GM18499 (cell line): ENCODE measurements around the gene GNB1L.

Experiments
- ATAC-seq: cut with Tn5 transposase; IDR thresholded peaks from one replicate; pipeline ENCODE4 v1.9.1; 2021; ENCODE audit warnings: moderate number of reproducible peaks; ENCODE audit not compliant: insufficient read depth, unreplicated experiment

The GNB1L gene

DNA sequence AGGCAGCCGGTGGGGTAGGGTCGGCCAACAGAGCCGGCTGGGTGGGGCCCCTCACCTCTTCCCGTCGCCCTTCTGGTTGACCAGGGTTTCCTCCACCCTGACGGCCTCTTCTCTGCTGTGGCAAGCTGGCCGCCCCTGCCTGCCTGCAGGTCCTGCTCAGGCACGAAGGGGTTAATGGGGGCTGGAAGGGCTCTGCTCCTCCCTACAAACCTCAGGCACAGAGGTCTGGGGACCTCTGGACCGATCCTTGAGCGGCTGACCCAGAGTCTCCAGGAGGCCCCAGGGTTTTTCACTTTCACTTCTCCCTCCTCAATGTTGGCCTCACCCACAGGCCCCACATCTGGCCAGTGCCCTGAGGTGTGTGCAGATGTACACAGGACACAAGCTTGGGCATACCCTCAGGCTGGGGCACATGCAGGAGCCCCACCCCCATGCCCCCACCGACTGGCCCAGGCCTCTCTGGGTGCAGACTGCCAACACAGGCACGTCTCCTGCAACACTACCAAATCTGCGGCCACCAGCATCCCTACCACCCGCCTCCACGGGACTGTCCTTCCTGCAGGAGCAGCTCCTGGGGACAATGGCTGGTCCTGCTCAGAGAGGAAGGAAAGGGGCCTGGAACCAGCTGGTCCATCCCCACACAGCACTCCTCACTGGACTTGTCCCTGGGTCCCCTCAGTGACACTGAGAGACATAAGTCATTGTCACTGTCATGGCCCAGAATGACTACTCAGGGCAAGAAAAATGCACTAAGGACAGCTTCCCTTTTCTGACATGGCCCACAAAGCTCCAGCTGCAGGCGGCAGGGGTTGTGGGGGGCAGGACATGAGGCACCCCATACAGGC is 97.3 kb downstream of the GNB1L start:
- no peak for ATAC-seq

DNA sequence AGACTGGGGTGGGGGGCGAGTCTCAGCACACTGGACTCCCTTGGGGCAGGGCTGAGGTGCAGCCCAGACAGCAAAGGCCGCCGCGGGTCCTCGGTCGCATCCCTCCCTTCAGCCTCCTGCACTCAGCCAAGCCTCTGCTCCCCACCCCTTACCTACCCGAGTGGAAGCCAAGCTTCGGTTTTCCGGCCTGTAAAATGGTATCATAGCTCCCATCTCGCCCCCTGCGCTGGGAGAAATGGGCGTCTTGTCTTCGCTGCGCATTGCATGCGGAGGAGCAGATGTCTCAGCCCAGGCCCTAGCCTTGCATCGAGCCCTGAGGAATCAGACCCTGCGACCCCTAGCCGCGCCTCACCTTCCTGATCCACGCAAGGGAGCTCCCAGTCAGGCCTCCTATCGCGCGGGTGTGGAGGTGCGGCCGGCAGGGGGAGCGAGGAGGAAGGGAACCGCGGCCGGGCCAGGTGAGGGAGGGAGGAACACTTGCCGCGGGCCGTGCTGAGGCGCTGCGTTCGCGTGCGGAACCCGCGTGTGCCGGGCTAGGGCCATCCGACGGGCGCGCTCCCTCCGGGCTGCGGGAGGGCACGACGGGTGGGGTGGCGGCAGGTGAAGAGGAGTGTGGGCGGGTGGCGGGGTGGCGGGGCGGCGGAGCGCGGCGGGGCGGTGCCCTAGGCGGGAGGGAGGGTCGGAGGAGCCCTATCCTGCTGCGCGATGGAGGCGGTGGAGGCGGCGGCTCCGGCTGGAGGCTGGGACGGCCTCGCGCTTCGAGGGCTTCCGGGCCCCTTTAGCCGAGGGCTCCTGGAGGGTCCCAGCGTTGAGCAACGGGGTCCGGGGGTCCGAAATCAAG is 98.2 kb downstream of the GNB1L start:
- no peak for ATAC-seq

DNA sequence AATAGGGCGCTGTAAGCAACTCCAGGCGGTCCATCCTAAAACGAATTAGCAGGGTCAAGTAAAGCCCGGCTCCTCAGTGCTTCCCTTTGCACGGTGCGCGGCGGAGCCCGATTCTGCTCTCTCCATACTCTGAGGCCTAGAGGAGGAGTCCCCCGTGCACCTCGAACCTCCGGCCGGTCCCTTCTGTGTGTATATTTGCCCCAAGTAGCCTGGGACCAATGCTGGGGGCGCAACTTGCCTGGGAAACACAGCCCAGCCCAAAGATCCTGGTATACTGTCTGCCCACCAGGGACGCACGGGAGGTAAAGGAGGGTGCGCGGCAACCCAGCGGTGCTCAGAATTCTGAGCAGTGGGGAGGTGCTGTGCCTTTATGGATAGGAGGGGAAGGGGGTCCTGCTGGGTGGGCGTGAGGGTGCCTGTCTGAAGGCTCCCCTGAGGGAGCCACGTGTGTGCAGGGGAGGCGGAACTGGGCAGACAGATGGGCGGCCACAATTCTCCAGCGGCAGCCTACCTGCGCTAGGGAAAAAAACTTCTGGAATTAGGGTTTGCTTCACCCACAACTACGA is 98.9 kb downstream of the GNB1L start:
- no peak for ATAC-seq

DNA sequence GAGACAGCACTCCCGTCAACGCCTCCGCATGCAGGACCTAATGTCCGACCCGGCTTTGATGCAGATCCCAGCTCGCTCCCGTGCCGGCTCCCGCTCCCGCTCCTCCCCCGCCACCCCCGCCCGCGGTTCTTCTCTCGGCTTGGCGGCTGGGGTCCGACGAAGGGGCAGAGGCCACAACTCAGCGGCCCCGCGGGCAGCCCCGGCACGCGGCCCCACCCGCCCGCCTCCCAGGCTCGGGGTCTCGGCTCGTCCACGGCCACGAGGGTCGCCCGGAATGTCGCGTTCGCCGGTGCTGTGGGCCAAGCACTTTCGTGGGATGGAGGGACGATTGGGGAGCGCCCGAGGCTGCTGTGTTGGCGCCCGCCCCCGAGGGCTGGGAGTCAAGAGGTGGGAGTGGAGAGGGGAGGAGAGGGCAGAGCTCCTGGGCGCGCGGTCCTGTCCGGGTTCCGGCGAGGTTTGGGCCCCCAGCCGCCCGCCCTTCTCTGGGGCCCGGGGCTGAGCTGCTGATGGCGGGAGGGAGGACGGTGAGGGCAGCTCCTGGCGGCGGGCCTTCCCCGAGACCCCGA is 99.4 kb downstream of the GNB1L start:
- no peak for ATAC-seq

DNA sequence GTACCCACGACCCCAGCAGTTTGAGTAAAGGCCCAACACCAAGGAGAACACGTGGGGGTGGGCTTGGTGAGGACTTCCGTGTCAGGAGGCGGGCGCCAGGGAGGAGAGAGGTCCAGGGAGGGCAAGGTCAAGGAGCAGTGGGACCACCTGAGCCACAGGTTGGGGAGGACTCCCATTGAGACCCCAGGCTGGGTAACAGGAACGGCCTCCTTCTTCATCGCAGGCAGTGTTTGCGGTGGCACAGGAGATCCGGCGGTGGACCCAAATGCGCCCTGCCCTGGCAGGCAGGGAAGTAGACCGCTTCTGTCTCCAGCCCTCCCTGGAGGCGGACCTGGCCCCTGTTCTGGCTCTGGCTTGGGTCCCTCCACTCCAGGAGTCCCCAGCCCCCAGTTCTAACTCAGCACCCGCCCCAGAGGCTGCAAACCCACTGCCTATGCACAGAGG is 100.0 kb downstream of the GNB1L start:
- ATAC-seq = no peak

DNA sequence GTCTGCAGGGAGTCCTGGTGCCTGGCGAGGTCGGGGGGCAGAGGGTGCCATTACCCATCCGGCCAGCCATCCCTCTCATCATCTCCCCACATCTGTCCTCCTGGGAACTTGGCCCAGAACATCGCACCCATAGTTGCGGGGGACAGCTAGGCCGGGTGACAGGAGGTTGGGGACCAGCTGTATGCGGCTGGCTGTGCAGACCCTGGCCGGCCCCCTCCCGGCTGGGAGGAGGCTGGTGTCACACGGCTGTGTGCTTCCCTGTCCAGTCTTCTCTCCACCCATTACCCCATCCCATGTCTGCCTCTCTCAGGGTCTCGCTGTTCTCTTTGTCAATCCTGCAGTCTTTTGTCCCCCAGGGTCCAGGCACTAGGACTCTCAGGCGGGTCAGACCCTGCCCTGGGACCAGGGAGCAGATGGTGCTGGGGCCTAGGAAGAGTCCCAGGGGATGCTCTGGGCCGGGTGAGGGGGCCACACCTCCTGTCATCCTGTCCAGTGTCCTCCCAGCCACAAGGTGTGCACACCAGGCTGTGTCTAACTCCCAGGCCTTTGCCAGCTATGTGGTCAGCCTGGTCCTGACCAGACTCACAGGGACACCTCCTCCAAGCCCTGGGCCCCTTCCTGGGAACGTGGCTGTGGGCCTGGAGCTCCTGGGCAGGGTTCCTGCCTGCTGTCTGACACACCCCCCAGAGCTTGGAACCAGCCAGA is 100.5 kb downstream of the GNB1L start:
- ATAC-seq = no peak

DNA sequence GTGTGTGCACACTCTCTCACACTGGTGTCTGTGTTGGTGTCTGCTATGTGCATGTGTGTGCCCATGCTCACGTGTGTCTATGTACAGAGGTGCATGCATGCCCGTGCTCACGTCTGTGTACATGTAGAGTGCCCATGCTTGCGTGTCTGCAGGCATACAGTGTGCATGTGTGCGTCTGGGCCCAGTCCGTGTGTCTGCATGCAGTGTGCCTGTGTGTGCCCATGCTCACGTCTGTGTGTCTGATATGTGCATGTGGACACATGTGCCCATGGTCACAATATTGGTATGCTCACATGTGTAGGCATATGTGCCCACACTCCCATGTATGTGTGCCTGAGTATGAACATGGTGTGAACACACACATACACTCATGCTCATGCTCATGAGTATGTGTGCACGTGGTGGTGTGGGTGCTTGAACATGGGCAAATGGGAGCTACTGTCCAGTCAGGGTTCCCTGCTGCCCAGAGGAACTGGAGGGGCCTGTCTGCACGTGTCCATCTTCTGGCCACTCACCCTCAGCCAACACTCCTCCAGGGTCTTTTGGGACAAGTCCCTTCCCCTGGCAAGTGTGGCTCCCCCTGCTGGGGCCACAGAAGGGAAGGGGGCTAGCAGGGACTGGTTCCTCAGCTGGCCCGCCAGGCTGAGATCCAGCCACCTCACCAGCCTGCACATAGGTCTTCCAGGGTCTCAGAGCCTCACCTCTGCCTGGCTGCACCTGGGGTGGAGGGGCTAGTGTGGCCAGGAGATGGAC is 101.4 kb downstream of the GNB1L start:
- no peak for ATAC-seq

DNA sequence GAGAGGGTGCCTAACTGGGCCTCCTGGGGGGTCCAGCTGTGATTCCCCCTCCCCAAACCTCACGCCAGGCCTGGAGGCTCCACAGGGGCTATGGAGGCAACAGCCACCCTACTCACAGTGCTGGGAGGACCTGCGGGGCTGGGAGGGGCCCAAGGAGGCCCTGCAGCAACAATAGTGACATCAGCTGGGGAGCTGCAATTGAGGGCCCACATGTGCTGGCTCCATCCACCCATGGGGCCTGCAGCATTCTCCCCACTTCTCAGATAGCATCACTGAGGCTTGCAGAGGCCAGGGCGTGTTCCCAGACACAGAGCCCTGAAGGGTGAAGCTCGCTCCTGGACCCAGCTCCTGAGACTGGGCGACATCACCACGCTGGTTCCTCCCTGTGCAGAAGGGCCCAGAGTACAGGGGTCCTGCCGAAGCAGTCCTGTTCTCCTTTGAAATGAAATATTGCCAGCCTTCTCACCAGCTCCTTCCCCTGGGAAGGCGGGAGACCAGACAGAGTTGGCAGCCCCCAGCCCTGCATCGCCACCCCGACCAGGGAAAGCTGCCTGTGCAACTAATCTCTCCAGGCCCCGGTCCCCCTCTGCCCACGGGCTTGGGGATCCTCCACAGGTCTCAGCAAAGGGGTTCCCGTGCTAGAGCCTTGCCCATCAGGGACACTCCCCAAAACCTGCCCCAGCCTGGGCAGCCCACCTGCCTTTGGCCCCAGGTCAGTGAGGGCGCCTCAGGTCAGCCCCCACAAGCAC is 103.0 kb downstream of the GNB1L start:
- ATAC-seq = no peak

DNA sequence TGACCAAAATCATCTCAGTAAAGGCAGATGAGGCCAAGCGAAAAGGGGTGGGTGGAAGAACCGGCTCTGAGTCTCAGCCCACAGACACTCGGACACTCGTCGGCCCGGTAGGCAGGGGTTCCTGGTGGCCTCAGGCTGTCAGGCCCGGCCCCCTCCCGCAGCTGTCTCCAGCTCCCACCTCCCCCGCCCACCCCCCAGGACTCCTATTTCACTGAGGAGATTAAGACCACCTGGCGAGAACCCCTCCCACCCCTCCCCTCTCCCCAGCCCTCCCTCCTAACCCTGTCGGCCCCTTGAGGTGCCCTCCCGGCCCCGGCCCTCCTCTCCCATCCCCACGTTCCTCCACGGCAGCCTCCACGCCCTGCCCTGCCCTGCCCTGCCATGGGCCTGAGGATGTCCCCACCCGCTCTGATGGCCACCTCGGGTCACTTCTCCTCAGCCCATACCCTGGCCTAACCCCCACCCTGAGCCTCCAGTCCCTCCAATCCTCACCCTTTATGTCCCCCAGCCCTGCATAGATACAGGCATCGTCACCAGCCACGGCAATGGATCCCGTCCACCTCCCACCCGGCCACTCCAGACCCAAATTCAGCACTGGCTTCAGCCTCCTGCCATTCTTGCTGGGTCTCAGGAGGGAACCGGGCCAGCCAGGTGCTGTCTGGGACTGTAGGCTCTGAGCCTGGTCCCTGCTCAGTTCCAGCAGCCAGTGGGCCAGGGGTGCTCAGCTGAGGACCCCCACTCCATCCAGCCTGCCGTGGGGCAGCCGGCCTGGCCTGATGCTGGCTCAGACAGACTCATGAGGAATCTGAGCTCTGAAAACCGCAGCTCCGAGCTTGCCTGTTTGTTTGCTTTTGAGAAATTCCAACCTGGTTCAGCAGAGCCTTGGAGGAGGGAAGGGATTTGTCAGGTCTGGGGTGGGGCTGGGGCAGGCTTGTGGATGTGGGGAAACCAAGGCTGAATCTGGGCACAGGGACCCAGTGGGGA is 103.9 kb downstream of the GNB1L start:
- ATAC-seq = no peak

DNA sequence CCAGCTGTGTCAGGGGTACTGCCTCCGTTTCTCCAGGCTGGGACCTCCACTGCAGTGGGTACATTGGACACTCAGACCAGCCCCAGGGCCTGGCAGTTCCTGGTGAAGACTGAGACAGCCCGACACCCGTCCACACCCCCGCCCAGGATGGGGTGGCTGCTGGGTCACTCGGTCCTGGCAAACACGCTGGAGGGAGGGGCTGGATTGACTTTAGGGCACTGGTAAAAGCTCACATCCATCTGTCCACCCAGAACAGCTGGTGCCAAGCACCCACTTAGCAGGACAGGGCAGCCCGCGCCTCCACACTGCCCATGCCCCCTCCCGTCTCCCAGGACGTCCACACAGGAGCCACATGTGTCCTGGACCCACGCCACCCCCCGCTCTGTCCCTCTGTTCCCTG is 104.8 kb downstream of the GNB1L start:
- ATAC-seq = no peak

DNA sequence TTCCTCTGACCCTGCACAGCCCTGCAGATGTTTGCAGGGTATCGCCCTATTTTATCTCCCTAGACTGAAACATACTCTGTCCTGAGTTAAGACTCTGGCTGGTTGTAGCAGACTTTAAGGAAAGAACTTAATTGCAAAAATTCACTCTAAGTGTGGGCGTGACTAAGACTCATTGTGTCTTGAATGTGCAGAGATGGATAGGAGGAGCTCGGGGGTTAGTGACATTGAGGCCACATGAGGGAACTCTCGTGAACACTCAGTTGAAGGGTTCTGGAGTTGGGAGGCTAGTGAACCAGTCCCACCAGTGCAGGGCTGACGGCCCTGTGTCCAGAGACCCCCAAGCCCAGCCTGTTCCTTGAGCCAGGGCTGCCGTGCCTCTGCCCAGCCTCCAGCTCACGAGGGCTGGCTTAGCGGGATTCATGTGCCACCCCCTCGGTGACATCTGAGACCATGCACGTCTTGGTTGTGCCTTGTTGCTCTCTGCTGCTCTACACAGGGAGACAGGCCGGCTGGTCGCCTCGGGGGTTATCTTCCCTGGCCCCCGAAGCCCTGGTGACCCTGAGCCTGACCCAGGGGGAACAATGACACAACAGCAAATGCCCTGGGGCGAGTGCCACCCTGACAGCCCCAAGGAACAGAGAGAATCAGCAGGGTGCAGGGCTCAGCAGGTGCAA is 105.5 kb downstream of the GNB1L start:
- ATAC-seq = no peak

DNA sequence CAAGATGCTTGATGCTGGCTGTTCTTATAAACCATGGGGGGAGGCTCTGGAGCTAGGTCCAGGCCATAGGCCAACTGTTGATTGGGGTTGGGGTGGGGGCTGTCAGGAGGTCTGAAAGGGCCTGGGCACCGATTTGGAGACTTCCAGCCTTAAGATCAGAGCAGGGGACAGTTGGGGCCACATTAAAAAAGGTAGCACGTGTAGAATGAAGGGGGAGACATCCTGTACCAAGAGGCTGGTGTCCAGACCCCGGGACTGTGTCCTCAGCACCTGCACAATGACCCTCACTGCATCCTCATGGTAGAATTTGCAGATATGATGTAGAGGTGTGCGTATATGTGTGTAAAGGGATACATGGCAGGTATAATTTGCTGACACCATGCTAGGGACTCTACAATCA is 106.5 kb downstream of the GNB1L start:
- no peak for ATAC-seq

DNA sequence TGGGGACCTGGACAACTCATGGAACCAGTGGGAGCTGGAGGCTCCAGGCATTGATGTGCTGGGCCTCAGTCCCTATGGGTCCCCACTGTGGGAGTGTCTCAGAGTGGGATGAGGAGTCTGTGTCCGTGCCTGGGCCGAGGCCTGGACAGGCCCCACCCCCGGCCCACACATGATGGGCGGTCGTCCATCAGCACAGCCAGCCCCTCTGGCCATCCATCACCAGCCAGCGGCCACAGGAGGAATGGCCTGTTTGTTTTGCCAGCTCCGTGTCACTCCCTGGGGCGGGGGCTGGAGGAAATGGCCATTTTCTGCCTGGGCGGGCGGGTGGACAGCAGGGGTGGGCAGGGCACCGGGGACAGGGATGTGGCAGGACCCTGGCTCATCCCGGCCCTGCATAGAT is 107.1 kb downstream of the GNB1L start:
- no peak for ATAC-seq

DNA sequence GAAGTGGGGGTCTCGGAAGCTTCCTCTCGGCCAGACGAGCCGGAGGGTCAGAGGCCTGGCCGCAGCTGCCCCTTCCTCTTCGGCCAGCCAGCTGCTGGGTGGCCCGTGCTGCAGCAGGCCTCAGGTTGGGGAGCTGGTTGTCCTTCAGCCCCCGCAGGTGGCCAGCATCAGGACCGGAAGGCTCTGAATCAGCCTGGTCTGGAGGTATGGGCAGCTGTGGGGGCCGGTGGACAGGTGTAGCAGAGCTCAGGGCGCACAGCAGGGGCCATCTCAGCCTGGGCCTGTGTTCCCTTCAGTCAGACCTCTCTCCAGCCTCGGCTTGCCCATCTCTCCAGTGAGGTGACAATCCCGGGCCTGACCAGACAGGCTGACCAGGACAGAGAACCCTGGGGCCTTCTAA is 107.9 kb downstream of the GNB1L start:
- no peak for ATAC-seq

DNA sequence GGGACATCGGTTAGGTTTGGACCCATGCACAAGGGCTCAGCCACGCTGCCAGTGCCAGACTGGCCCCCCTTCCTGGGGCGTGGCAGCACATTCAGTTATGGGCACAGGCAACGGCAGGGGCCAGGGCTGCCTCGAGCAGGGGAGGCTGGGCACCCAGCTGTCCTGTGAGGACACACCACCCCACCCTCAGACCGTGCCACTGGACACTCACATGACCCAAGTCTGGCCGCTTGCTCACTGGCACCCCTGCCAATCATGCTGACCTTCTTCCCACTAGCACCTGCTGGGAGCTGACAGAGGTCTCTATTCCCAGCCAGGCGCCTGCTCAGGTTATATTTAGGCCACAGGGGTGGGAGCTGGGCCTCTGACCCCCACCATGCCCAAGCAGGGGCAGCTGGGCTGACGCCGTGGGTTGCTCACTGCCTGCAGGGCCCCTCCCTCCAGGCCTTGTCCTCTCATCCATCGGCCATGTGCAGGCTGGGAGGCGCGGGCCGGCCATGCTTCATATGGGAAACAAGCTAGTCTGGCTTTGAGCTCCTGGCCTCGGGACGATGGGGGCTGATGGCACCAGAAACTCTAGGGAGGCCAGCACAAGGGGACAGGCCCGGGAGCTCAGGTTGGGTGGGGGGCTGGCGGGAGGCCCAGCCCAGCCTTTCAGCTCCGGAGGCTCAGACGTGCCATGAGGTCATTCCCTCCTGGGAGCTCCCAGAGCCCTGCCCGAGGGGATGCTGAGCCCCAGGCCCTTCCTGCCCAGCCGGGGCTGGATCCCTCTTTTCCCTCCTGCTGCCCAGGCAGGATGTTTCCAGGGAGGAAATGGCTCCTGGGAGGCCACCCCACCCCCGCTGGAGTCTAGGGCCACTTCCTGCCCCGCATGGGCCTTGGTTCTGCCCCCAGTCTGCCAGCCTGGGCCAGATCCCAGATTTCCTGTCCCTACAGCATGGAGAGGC is 109.2 kb downstream of the GNB1L start:
- ATAC-seq = no peak

DNA sequence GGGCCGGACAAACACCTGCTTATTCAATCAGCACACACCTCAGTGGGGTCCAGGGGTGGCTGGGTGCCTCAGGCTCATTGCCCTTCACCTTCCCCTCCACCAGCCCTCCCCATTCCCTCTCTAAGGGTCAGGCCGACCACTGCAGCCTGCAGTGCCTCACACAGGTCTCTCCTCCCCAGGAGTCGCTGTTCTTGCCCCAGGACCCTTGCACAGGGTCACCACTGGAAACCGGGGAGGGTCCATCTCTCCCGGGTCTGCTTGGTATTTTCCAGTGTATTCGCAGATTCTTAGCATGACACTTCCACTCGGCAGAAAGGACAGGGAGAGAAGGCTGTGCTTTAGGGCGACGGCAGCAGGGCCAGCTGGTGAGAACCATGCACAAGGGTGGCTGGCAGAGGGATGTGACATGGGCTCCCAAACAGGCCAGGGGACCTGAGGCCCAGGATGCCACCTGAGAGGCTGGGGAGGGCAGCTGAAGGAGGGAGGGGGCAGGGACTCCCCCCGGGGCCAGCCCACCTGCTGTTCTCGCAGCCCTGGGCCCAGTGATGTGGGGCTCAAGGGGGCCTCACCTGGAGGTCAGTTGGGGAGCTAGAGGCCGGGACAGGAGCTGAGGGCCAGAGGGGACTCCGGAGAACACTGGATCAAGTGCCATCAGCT is 110.2 kb downstream of the GNB1L start:
- ATAC-seq = no peak
